PC-9 (cell line): ENCODE data around the gene QRFP.
"Not testable (repeated sequence)": the region's sequence is repeated elsewhere in the genome, so short reads cannot be mapped to it uniquely, and the experiment has no call there.

Experiments used
- CTCF ChIP-seq: fragments of 200-600 bp; sonication (generic); conservative IDR thresholded peaks from 2 replicates; pipeline ENCODE4 v1.6.1; 2017; ENCODE audit warnings: mixed run types, antibody characterized with exemption, mild to moderate bottlenecking, moderate library complexity
- EZH2 ChIP-seq: fragments of 200-600 bp; sonication (generic); IDR thresholded peaks from 2 replicates; pipeline ENCODE4 v1.8.0; 2017; ENCODE audit warnings: antibody characterized with exemption, low read depth

GRCh38 chr9:130848514-130848913 lies 48.1 kb downstream of the QRFP start:
- not testable (repeated sequence) for TF ChIP-seq CTCF, EZH2
